GM23338 (cell line): ENCODE results near the gene NUAK2. TPM values are rescaled to one million over a fixed set of nuclear protein-coding genes. Genes with fewer than 3 reads are reported as not detected.

ENCODE experiments used
- ATAC-seq: fragments of 200-7000 bp; cut with Tn5 transposase; 3 replicates; pipeline ENCODE4 v1.9.1; 2020
- DNase-seq: peaks from one replicate; pipeline ENCODE4 v3.0.0-alpha.2; 2015; ENCODE audit warnings: low spot score
- H2AFZ ChIP-seq: fragments of 200-600 bp; sonication (generic); 2 replicates; pipeline ENCODE4 v1.8.0; 2016; ENCODE audit warnings: antibody characterized with exemption, mild to moderate bottlenecking, moderate library complexity
- H3F3A ChIP-seq: fragments of 200-600 bp; sonication (generic); replicated peaks from 2 replicates; pipeline ENCODE4 v1.8.0; 2017; ENCODE audit warnings: antibody characterized with exemption, mixed run types, low read depth
- H3K27ac ChIP-seq: fragments of 200-600 bp; sonication (generic); 2 replicates; pipeline ENCODE4 v1.6.1; 2016; ENCODE audit warnings: low read depth
- H3K27me3 ChIP-seq: fragments of 200-600 bp; sonication (generic); 2 replicates; pipeline ENCODE4 v1.8.0; 2016; ENCODE audit warnings: mild to moderate bottlenecking, mixed run types, moderate library complexity; ENCODE audit not compliant: insufficient read depth
- H3K36me3 ChIP-seq: fragments of 200-600 bp; sonication (generic); 2 replicates; pipeline ENCODE4 v1.8.0; 2016; ENCODE audit warnings: mild to moderate bottlenecking; ENCODE audit not compliant: insufficient read depth
- H3K4me1 ChIP-seq: fragments of 200-600 bp; sonication (generic); 2 replicates; pipeline ENCODE4 v1.8.0; 2016; ENCODE audit warnings: mild to moderate bottlenecking, moderate library complexity; ENCODE audit not compliant: insufficient read depth
- H3K4me2 ChIP-seq: fragments of 200-600 bp; sonication (generic); 2 replicates; pipeline ENCODE4 v1.7.1; 2017; ENCODE audit warnings: mixed run types
- H3K4me3 ChIP-seq: fragments of 200-600 bp; sonication (generic); 2 replicates; pipeline ENCODE4 v1.6.1; 2016; ENCODE audit warnings: mixed run types
- H3K79me2 ChIP-seq: fragments of 200-600 bp; sonication (generic); replicated peaks from 2 replicates; pipeline ENCODE4 v1.8.0; 2017; ENCODE audit warnings: mild to moderate bottlenecking; ENCODE audit not compliant: insufficient read depth
- H3K9me2 ChIP-seq: fragments of 200-600 bp; sonication (generic); 2 replicates; pipeline ENCODE4 v1.8.0; 2017; ENCODE audit not compliant: insufficient read depth
- H4K20me1 ChIP-seq: fragments of 200-600 bp; sonication (generic); replicated peaks from 2 replicates; pipeline ENCODE4 v1.8.0; 2017; ENCODE audit warnings: mild to moderate bottlenecking; ENCODE audit not compliant: insufficient read depth
- H3K27ac Mint-ChIP-seq: 2 replicates; pipeline ENCODE4 v1.8.0; 2020; ENCODE audit warnings: inconsistent platforms, mild to moderate bottlenecking, moderate library complexity, mixed read lengths
- H3K27me3 Mint-ChIP-seq: 3 replicates; pipeline ENCODE4 v1.8.0; 2022; ENCODE audit warnings: low read depth, mild to moderate bottlenecking, moderate library complexity, mixed read lengths, inconsistent platforms; ENCODE audit not compliant: insufficient read depth, poor library complexity
- H3K36me3 Mint-ChIP-seq: 3 replicates; pipeline ENCODE4 v1.8.0; 2021; ENCODE audit warnings: low read depth, mild to moderate bottlenecking, inconsistent platforms, moderate library complexity, mixed read lengths
- H3K4me1 Mint-ChIP-seq: 3 replicates; pipeline ENCODE4 v1.8.0; 2020; ENCODE audit warnings: mild to moderate bottlenecking, inconsistent platforms, mixed read lengths
- H3K4me3 Mint-ChIP-seq: 3 replicates; pipeline ENCODE4 v1.8.0; 2021; ENCODE audit warnings: moderate library complexity, mild to moderate bottlenecking, inconsistent platforms, mixed read lengths
- H3K9me3 Mint-ChIP-seq: 3 replicates; pipeline ENCODE4 v1.8.0; 2020; ENCODE audit warnings: moderate library complexity, mild to moderate bottlenecking, inconsistent platforms, mixed read lengths
- CTCF ChIP-seq, 2 experiments: fragments of 200-600 bp in 1 of 2; sonication (generic) in 1 of 2; conservative IDR thresholded peaks; 2 replicates each; pipeline versions ENCODE4 v1.5.1 to v1.6.1; 2016 to 2017; ENCODE audit warnings: antibody characterized with exemption in 2 of 2, low read depth in 2 of 2, mild to moderate bottlenecking in 2 of 2, moderate library complexity in 1 of 2
- ETS1 ChIP-seq: IDR thresholded peaks from 2 replicates; pipeline ENCODE4 v1.6.1; 2016; ENCODE audit warnings: antibody characterized with exemption
- EZH2 ChIP-seq: fragments of 200-600 bp; sonication (generic); IDR thresholded peaks from one replicate; pipeline ENCODE4 v1.8.0; 2017; ENCODE audit warnings: antibody characterized with exemption, mild to moderate bottlenecking, low read depth; ENCODE audit not compliant: unreplicated experiment
- JUNB ChIP-seq: IDR thresholded peaks from one replicate; pipeline ENCODE4 v1.6.1; 2016; ENCODE audit warnings: antibody characterized with exemption; ENCODE audit not compliant: unreplicated experiment
- NANOG ChIP-seq: IDR thresholded peaks from 2 replicates; pipeline ENCODE4 v1.6.1; 2016; ENCODE audit warnings: antibody characterized with exemption, borderline replicate concordance
- REST ChIP-seq: IDR thresholded peaks from one replicate; pipeline ENCODE4 v1.6.1; 2018; ENCODE audit warnings: antibody characterized with exemption; ENCODE audit not compliant: unreplicated experiment
- polyA plus RNA-seq: library from polyadenylated mRNA; unstranded; fragments of >200 nt; fragmentation: Nextera tagmentation; extraction: Ambion mirVana; gene quantifications from 2 replicates; pipeline ENCODE4 v1.2.1, GENCODE V29; 2016
- total RNA-seq: library from RNA; depleted of rRNA; stranded (reverse); fragments of >200 nt; shearing (Covaris generic); gene quantifications from 2 replicates; pipeline ENCODE4 v1.2.3, GENCODE V29; 2014

The NUAK2 gene
- total and polyA plus RNA-seq, 2 experiments from 2014 or later, result 7.8 to 15.3 TPM

- H3K4me2 ChIP-seq, result peak overlapping the region; percentile 68; the same call in 1 of the 2 replicates
- Mint-ChIP-seq H3K4me1 (peaks cover 78% of the 10 kb centered on the region), H3K4me3 (no peak overlapping the region; the same call in 2 of the 3 replicates), H3K27me3 (peaks cover 28% of the 10 kb centered on the region), H3K9me3 (no peaks in the 10 kb centered on the region), H3K27ac (no peak overlapping the region), H3K36me3 (peaks cover 14% of the 10 kb centered on the region)
- H3K79me2 ChIP-seq, result peaks cover 82% of the 10 kb centered on the region
- ATAC-seq (no peak), DNase-seq (no peak)
- peaks cover 72% of the 10 kb centered on the region for H3K4me1 ChIP-seq
- H3F3A ChIP-seq, result peaks cover 13% of the 10 kb centered on the region
- H4K20me1 ChIP-seq, result peaks cover 23% of the 10 kb centered on the region; the same call in 1 of the 2 replicates
- no peaks in the 10 kb centered on the region; the same call in 1 of the 2 replicates for H3K36me3 ChIP-seq
- 0 out of 4 replicates have a peak, but pooled peaks of 1 of the 2 experiments have one; percentile 9 for TF ChIP-seq CTCF (conservative IDR thresholded peaks at IDR 0.05; ENCODE audit: low read depth in 2 of 2)
- TF ChIP-seq EZH2, result no peak
- TF ChIP-seq NANOG, result no peak
- no peak for TF ChIP-seq REST
- no peak for TF ChIP-seq ETS1
- H3K4me3 ChIP-seq, result no peak overlapping the region
- no peak overlapping the region for H3K27ac ChIP-seq
- peaks cover 7% of the 10 kb centered on the region for H3K27me3 ChIP-seq
- H2AFZ ChIP-seq, result no peak overlapping the region
- peaks cover 3% of the 10 kb centered on the region; the same call in 1 of the 2 replicates for H3K9me2 ChIP-seq
Measured at GRCh38 chr1:205317311-205317917, 4.1 kb downstream of the NUAK2 start.

- H4K20me1 ChIP-seq, result peaks cover 23% of the 10 kb centered on the region; the same call in 1 of the 2 replicates
- H3K9me2 ChIP-seq, result no peaks in the 10 kb centered on the region
- peaks cover 7% of the 10 kb centered on the region for H3K36me3 ChIP-seq
- peaks cover 13% of the 10 kb centered on the region for H3F3A ChIP-seq
- peaks cover 77% of the 10 kb centered on the region for H3K4me1 ChIP-seq
- Mint-ChIP-seq H3K9me3 (no peaks in the 10 kb centered on the region), H3K4me3 (no peak overlapping the region), H3K4me1 (peaks cover 90% of the 10 kb centered on the region), H3K36me3 (peaks cover 25% of the 10 kb centered on the region), H3K27ac (no peak overlapping the region), H3K27me3 (peaks cover 24% of the 10 kb centered on the region)
- H3K4me2 ChIP-seq, result no peak overlapping the region
- H2AFZ ChIP-seq, result no peak overlapping the region
- H3K27me3 ChIP-seq, result peaks cover 7% of the 10 kb centered on the region
- peaks cover 93% of the 10 kb centered on the region for H3K79me2 ChIP-seq
- DNase-seq, result no peak
- no peak overlapping the region for H3K27ac ChIP-seq
- TF ChIP-seq JUNB, result no peak
- H3K4me3 ChIP-seq, result no peak overlapping the region
- no peak for ATAC-seq
Measured at GRCh38 chr1:205316161-205316566, 5.4 kb downstream of the NUAK2 start.
